K562 (cell line): ENCODE data around the gene SPCS3.

Experiments used
- CTCF ChIP-seq, 3 experiments: IDR thresholded peaks in 2 of 3; conservative IDR thresholded peaks in 1 of 3; 2 replicates each; pipeline ENCODE4 v1.5.1; 2011 to 2012; ENCODE audit warnings: low read length in 3 of 3, mild to moderate bottlenecking in 3 of 3, control low read depth in 2 of 3, improper control_type of control experiment in 1 of 3, inconsistent platforms in 1 of 3, low read depth in 1 of 3, mixed read lengths in 1 of 3, moderate library complexity in 1 of 3; ENCODE audit not compliant: insufficient read depth in 2 of 3
- MCM5 ChIP-seq: fragments of 450-650 bp; IDR thresholded peaks from 2 replicates; pipeline ENCODE4 v1.6.1; 2016; ENCODE audit warnings: low read depth
- POLR2A ChIP-seq: fragments of 450-650 bp; conservative IDR thresholded peaks from 2 replicates; pipeline ENCODE4 v1.6.1; 2016
- PTBP1 ChIP-seq: fragments of 200-400 bp; formaldehyde crosslinking; IDR thresholded peaks from 2 replicates; pipeline ENCODE4 v1.6.1; 2017; ENCODE audit warnings: low read depth, low read length
- SETDB1 ChIP-seq: IDR thresholded peaks from one replicate; pipeline ENCODE4 v1.6.1; 2012; ENCODE audit warnings: low read length, control low read depth, inconsistent platforms
- ZNF766 ChIP-seq: fragments of 200-800 bp; sonication (Bioruptor generic); conservative IDR thresholded peaks from 2 replicates; pipeline ENCODE4 v1.6.1; 2016; ENCODE audit warnings: missing genetic modification characterization, missing compliant biosample characterization

GRCh38 chr4:176274441-176274840 is 45.3 kb upstream of the SPCS3 start:
- no peak for TF ChIP-seq CTCF (IDR thresholded peaks at IDR 0.05 in 2 of 3, conservative IDR thresholded peaks at IDR 0.05 in 1 of 3; ENCODE audit: insufficient read depth in 2 of 3, low read depth in 1 of 3, low read length in 3 of 3)
- TF ChIP-seq SETDB1 = no peak
- TF ChIP-seq ZNF766 = no peak
- TF ChIP-seq PTBP1 = no peak
- no peak for TF ChIP-seq MCM5
- TF ChIP-seq POLR2A = no peak
